ELF-1 (cell line): Measurements from ENCODE around the gene IL12RB2.
"Not testable (repeated sequence)": the region's sequence is repeated elsewhere in the genome, so short reads cannot be mapped to it uniquely, and the experiment has no call there.

Source experiments
- DNase-seq: peaks from one replicate; pipeline ENCODE4 v3.0.0-alpha.2; 2016; ENCODE audit warnings: low read depth, low spot score

IL12RB2 gene

GRCh38 chr1:67431156-67431765, 123.6 kb downstream of the IL12RB2 start:
- no peak for DNase-seq

DNA sequence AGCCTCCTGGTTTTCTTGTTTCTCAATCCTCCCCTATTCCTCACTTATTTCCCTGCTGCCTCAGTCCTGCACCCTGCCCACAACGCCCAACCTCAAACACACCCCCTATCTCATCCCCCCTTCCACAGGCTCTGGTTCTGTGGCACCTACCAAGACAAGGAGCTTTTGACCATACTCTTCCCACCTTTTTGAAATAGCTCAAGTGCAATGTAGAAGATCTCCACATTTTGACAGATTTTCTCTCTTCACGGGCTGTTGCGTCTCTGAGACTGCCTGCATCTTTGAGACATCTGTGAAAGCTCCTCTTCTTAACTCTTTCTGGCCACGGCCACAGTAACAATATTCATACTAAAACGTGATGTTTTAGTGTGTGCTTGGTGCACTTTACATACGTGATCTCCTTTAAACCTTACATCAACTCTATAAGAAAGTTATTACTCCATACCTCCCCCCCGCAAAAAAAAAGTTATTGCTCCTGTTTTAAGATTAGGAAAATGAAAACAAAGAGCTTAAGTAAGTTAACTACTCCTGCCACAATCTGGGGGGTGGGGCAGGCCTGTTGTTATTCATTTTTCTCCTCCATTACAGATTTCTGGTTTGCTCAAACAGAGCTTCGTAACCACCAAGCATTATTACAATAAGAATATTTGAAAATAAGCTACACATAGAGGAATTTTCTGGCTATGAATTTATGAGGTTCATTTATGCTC, 124.4 kb downstream of the IL12RB2 start:
- DNase-seq: peak; percentile 35

DNA sequence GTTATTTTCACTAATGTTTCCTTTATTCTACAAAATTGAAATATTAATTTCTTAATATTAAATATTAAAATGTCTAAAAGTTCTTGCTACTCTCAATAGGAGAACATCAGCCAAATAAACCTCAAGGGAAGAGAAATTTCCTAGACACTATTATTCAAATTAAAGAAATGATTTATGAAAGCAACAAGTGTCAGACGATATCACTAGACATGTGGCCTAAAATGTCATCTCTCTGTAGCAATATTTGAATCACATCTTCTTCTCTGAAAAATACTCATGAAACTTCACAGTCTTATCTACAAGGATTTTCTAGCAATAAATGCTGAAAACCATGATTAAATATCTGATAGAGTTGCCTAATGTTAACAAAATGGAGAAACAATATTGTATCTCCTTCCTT, 125.1 kb downstream of the IL12RB2 start:
- no peak for DNase-seq

DNA sequence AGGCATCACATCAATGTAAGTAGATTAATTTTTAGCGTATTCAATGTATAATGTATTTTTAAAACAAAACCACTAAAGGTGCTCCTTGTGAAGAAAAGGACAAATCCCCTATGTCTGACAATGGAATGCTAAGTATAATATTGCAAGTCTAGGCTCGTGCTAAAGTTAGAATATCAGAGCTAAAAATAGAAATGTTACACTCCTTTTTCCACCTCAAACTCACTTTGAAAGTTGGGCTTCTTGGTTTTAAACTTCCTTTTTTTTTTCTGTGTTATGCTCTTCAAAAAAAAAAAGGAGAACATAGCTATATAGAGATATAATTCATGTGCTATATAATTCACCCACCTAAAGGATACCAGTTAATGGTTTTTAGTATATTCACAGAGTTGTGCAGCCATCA, 126.2 kb downstream of the IL12RB2 start:
- DNase-seq: no peak

GRCh38 chr1:67434491-67434890, 126.8 kb downstream of the IL12RB2 start:
- DNase-seq: no peak

GRCh38 chr1:67436511-67437055, 128.9 kb downstream of the IL12RB2 start:
- DNase-seq: no peak

DNA sequence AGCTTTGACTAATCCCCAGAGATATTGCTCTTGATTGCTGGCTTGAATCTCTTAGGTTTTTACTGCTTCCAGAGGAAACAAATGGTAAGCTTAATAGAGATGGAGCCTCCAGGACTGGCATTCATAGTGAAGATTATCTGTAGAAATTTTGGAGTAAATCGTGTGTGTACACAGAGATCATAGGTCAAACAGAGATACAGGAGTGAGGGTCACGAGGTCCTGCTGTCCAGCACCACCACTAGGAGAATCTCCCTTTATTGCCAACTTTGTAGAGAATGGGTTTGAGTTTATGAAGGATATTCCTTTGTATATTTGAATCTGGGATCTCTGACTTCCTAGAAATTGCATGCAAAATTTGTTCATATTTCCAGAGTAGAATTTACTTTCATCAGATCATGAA, 130.3 kb downstream of the IL12RB2 start:
- no peak for DNase-seq

DNA sequence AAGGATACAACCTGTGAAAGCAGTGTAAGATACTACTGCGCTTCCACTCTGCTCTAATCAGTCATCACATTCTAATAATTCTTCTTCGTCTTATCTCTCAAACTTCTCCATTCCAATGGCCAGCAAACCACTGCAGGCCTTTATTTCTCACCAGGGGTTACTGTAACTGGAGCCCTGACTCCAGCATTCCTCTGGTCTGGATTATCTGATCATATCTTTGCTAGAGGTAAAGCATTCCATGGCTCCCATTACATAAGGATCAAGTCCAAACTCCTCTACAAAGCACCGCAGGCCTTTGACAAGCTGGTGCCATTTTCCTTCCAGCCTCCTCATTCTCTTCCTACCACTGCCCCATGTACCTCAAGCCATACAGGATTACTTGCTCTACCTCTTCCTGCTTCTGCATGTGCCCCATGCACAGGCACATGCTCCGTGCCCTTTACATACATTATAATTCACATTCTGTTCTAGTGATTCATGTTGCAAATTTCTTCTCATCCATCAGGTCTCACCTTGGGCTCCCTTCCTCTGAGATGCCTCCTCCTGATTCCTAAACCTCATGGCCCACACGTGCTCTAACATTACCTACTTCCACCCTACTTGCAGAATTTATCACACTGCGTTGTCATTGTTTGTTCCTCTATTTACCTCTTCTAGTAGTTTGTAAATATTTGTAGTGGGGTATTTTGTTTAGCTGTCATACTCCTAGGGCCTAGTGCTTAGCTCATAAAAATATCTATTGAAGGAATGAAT, 131.8 kb downstream of the IL12RB2 start:
- peak; percentile 60 for DNase-seq

- DNase-seq: no peak
These were observed 132.7 kb downstream of the IL12RB2 start for GRCh38 chr1:67440339-67440738.

DNA sequence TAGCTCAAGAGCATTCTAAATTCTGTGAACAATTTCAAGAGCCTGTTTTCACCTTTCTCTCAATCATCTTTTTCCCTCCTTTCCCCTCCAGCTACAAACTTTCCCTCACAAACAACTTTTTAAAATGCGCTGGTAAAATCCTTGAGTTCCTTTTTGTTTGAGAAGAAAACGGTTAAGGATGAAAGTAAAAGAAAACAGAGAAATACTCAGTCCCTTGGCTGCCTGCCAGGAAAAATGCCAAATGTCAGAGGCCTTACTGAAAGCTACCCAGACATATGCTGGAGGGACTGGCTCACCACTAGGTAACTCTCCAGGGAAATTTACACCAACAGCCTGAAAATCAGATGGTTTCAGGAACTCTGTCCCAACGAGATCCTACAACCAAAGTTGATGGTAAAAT, 133.5 kb downstream of the IL12RB2 start:
- DNase-seq: no peak

DNA sequence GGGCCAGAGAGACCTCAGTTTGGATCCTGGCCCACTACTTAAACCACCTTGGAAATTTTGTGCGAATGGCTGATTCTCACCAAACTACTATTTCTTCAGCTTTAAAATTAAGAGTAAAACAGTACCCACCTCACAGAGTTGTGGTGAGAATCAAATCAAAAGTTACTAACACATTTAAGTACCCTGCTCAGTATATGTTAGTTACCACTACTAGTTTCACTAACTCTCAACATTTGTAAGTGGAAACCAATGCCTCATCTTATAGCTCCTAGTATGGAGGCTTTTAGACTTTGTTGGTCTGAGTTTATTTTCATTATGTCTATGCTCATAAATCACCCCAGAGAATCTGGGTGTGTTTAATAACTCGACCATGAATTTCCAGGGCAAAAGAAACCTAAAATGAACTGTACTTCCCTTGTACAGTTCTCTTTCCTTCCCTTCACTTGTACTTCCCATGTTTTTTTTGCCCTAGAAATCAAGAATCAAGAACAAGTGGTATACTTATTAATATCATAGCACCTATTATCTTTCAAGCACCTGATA, 134.1 kb downstream of the IL12RB2 start:
- no peak for DNase-seq

GRCh38 chr1:67446014-67446413, 138.3 kb downstream of the IL12RB2 start:
- not testable (repeated sequence) for DNase-seq
